Central memory CD4-positive, alpha-beta T cell (primary cell): ENCODE measurements around the gene PHB1.
"Not testable (repeated sequence)": the region's sequence is repeated elsewhere in the genome, so short reads cannot be mapped to it uniquely, and the experiment has no call there.

Source experiments
- DNase-seq: peaks from one replicate; pipeline ENCODE4 v3.0.0; 2022

The PHB1 gene

DNA sequence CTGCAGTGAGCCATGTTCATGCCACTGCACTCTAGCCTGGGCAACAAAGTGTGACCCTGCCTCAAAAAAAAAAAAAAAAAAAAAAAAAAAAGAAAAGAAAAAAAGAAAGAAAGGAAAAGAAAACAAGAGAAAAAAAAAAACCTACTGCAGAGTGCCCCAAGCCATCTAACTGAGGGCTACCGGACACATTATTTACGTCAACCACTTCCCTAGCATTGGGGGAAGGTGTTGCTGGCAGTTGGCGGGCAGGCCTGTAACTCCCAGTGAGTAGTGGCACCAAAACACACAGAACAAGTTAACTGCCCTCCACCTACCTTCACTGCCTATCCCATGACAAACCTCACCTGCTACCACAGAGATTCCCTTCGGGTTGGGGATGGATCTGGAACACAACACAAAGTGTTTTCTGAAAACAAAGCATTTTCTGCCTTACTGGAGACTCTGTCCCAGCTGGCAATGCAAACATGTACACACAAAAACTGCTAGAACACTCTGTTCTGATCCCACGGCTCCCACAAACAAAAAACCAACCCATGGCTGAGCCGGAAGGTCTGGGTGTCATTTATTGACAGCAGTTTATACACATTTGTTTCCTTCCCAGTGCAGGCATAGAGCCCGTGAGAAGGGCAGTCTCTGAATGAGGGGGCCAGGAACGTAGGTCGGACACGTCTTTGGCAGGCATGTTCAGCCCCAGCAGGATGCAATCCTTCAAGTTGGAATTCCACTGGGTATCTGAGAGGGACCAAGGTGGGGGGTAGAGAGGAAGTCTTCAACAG is 11.0 kb downstream of the PHB1 start:
- DNase-seq = no peak

DNA sequence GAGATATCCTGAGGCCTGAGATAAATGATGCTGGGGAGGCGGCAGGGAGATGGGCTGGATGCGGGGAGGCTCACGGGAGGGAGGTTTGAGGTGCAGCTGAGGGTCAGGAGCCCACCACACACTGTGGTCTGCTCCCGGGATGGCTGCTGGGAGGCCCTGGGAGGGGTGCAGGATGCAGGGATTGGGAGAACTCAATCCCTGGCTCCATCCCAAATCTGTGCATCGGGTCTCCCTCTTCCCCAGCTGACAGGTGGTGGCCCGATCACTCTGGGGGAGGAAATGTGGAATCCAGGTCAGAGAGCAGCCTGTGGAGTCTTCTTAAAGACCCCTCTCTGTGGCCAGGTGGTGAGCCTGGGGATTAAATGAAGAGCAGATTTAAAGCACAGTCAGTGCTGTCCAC is 12.0 kb downstream of the PHB1 start:
- no peak for DNase-seq

DNA sequence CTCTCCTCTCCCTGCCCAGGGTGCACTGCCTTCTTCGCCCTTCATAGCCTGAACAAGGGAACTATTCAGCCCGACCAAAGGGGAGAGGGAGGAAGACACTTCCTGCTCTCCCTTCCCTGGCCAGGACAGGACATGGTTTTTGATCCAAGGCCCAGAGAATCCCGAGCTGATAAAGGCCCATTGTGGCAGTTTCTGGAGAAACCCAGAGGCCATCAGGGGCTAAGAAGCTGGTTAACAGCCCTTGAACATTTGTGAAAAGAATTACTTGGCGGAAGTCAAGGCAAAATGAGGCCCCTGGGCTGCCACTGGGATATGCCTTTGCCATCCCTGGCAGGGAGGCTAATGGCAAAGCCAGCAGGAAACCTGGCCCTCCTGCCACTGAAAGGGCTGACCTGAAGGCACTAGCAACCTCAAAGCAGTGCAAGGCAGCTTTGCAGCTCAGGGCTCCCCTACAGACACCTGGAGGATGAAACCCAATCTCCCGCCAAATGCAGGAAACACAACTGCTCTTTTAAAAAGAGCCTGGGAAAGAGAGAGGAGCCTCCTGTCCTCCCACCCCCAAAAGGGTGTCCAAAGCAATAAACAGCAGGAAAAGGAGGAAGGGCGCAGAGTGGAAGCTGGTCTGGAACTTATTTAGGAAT is 12.6 kb downstream of the PHB1 start:
- no peak for DNase-seq

DNA sequence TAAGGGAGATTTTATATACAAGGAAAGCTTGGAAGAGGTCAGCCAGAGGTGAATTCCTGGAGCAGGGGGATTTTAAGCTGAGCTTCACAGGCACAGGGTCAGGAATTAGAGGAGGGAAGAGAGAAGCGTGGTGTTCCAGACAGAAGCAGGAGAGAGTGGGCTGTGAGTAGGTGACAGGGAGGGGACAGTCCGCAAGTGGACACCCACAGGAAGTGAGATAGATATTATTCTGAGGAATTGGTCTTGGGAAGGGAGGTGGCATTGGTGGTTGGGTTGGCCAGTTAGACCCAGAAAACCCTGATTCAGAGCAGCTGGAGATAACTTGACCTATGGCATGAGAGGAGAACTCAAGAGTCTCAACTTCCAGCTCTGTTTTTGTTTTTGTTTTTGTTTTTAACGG is 14.7 kb downstream of the PHB1 start:
- DNase-seq = no peak

DNA sequence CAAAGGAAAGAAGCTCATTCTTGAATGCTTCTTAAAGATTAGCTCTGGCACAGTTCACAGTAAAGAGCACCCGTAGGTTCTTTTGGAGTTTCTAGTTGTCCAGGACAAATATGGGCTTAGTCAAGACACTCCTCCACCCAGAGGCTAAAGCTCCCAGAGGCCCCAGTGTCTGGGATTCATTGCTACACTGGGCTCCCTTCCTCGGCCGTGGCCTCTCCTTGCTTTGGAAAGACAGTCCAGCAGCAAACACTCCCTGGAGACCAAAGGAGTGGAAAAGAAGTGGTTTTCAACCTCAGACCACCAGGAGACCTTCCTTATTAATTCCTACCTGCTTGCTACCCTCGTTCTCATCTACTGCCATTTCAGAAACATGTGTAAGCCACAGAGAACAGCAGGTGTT is 17.1 kb downstream of the PHB1 start:
- no peak for DNase-seq

DNA sequence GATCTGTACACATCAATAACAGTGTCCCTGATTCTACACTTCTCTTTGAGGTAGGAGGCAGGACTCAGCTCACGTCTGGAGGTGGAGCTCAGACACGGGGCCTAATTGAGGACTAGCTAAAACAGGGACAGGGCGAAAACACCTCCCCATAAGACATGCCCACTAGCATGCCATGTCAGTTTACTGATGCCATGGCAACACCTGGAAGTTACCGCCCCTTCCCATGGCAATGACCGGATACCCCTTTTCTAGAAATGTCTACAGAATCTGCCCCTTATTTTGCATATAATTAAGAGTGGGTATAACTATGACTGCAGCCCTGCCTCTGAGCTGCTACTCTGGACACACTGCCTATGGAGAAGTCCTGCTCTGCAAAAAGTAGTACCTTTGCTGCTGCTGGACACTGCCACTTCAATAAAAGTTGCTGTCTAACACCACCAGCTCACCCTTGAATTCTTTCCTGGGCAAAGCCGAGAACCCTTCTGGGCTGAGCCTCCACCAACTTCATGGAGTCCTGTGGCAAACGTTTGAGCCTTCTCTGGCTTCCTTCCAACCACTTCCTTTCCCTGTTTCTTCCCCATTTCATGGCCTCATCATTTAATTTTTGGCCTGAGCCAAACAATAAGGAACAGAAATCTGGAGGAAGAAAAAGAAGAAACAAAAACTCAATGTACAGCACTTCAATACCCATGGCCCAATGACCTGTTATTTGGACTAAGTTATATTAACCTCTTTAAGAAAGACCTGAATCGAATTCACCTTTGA is 21.0 kb downstream of the PHB1 start:
- no peak for DNase-seq

DNA sequence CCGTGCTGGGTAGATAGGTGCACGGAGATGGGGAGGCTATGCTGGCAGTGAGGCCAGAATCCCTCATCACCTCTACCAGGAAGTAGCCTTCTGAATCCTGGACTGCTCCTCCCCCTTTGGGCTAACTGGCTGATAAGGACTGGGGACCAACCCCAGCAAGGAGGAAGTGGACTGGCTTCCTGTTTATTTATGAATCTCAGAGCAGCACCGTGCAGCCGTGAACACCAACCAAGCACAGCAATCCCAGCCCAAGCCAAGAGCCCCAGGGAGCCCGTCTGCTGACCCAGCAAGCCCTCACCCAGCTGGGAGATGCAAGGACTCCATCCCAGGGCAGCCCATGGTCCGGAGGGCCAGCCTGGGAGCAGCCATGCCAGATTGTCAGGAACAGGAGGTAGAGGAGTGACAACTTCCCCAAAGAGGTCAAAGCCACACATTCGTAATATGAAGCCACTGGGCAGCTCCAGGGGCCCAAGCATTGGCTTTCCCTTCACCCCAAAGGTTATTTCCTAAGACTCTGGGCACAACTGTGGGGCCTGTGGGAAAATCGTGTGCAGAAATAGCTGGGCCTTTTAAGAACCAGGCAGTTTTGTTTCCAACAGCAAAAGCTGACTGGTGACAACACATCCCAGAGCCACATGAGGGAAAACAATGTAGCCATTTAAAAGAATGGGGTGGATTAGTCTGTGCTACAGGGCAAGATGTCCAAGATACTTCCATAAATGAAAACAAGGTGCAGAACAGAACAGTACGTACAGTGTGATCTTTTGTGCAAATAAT is 23.9 kb downstream of the PHB1 start:
- no peak for DNase-seq

DNA sequence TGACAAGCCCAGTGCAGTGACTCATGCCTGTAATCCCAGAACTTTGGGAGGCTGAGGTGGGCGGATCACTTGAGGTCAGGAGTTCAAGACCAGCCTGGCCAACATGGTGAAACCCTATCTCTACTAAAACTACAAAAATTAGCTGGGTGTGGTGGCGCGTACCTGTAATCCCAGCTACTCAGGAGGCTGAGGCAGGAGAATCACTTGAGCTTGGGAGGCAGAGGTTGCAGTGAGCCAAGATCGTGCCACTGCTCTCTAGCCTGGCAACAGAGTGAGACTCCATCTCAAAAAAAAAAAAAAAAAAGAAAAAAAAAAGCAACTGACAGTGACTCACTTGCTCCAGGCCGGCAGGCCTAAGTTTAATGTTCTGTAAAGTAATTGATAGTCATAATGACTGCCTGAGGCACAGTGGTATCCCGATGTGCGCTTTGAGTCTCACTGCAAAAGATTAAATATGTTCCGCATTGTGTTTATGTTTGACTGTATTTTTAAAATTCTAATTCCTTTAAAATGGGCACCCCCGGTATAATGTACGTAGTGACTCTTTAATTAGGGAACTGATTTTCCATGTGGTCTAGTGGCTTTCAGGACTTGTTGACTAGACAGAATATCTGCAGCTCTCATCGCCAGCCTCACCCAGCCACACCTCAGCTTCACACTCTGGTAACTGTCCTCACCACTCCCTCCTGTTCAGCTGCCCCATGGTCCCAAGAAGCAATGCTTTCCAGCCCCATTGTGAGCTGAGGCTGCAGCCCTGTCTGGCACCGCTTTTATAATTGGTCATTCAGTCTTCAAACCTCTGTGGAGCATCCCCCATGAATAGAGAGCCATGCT is 25.0 kb downstream of the PHB1 start:
- DNase-seq = not testable (repeated sequence)

DNA sequence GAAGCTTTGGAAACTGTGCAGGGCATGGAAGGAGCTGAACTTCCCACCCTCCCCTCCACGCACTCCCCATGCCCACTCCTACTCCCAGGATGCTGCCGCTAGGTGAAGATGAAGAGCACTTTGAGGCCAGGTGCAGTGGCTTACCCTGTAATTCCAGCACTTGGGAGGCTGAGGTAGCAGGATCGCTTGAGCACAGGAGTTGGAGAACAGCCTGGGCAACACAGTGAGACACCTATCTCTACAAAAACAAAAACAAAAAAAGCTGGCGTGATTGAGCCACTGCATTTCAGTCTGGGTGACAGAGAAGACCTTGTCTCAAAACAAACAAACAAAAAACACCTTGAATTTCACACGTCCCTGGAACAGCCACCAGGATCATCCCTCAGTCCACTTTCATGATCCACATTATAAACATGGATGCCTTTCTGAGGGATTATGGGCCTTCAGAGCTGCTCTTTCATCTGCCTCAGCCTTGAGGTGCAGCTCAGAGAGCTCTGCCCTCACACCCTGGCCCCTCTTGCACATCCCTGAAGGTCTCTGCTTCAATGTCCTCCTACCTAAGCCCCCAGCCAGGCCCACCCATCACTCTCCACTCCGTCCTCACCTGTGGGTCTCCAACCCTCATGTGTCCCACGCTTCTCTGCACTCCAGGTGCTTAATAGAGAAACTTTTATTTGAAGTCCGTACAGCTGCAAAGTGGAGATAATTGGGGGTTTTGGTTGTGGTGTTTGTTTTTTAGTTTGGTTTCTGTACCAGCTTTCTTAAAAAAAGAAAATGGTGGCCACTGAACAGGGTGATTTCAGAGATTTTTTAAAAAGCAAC is 25.8 kb downstream of the PHB1 start:
- DNase-seq = no peak

DNA sequence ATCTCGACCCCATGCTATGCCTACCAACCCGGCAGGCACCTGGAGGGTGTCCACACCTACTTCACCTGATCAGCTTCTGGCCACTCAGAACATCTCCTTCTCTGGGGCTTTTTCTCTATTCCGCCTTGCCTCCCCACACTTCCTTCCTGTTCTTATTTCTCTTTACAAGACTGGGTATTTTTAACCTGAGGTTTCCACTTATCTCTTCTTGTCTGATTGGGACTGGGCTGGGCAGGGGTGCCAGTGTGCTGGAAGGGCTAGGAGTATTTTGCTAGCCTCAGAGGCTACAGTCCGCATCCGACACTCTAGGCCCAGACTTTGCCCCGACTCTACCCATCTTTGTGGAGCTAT is 26.4 kb downstream of the PHB1 start:
- peak; percentile 66 for DNase-seq

DNA sequence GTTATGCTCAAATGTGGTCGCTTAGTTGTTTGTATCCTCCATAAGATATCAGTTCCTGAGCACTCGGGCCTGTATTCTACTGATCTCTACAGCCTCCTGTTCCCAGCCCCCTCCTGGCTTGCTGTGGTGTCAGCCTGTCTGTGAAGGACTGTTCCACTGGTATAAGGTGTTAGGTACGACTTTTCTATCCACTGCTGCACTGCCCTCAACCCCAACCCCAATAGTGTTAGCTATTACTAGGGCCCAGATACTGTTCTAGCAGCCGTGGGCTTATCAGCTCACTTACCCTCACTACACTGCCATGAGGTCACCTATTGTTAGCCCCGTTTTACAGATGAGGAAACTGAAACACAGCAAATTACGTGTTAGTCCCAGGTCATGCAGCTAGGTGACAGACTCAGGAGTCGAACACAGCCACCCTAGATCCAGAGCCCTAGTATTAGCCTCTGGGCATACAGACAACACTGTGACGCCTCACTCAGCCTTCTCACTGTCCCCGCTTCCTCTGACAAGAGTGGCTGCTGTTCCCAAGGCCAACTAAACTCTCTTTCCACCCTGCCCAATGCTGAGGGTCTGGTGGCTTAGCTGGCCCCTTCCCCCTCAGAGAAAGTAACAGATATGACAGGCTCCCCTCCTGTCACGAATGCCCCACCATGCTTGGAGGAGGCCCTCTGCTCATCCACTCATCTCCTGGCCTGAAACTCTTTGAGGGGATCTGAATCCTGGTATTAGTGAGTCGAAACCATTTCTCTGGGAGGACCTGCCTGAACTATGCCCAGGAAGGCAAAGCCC is 27.0 kb downstream of the PHB1 start:
- DNase-seq = no peak

DNA sequence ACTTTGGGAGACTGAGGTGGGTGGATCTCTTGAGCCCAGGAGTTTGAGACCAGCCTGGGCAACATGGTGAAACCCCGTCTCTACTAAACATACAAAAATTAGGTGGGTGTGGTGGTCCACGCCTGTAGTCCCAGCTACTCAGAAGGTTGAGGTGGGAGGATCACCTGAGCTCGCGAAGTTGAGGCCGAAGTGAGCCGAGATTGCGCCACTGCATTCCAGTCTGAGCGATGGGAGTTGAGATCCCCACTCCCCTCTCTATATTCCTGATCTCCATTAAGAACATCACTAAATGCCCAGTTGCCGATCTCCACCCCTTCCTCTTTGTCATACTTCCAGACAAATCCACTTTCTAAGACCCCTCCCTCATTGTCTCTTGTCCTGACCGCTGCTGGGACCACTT is 28.3 kb downstream of the PHB1 start:
- no peak for DNase-seq

DNA sequence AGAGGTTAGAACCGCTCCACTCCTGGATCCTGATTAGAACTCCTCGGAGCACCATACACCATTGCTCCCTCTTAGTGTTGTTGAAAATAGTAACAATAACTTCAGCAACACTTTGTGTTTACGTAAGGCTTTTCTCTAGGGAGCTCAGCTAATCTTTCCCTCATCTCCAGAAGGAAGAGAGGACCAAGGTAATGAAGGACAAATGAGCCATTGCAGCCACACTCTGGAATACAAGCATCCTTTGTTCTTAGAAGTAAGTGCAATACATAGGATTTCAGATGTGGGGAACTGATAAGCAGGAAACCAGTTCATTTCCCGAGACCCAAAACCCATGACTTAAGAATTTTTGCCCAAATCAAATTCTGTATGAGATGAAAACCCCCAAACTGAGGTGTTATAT is 29.7 kb downstream of the PHB1 start:
- no peak for DNase-seq

DNA sequence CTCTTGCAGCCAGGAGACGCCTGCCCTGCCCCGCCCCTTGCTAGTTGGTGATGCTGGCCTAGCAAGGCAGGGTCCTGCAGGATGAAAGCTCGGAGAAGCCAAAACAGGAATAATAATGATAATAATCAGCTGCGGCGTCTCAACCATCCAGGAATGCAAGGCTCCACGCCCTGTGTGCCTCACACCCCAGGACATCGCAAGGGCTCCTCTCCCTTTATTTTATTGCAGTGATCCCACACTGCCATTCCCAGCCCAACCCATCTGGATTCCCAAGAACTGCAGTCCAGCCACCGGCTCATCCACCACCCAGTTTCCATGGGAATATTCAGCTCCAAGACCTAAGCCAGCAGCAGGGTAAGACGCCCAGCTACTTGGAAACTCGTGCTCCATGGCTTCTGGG is 31.6 kb downstream of the PHB1 start:
- DNase-seq = no peak

DNA sequence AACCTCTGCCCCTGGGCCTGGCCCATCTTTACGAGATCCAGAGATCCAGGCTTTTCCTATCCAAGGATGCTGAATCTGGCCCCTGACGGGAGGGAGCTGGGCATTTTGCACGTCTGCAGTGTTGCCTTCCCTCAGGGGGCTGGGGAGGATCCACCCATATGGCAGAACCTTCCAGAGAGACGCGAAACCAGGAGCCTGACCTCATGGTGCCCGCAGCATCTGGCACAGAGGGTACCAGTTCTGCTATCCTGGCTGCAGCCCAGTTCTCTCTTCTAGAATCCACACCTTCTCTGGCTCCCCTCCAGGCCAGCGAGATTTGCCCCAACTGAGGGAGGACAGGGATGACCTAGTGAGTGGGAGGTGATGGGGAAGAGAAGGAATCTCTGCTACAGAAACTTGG is 32.1 kb downstream of the PHB1 start:
- DNase-seq = no peak

DNA sequence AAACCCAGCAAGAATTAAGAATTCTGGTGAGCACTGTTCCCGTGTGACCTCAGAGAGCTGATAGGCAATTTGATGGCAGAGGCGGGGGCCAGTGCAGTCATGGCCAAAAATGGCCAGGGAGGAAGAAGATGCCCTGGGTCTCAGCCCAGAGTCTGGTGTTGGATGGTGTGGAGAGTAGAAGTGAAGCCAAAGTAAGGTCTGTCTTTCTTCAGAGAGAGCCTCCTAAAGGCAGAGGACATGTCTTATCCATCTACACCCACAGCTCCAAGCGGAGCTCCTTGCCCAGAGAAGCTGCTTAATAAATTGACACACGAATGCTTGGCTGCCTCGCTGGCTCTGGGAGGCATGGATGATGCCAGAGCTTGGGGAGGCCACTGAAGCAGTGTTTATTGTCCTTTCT is 32.9 kb downstream of the PHB1 start:
- no peak for DNase-seq

DNA sequence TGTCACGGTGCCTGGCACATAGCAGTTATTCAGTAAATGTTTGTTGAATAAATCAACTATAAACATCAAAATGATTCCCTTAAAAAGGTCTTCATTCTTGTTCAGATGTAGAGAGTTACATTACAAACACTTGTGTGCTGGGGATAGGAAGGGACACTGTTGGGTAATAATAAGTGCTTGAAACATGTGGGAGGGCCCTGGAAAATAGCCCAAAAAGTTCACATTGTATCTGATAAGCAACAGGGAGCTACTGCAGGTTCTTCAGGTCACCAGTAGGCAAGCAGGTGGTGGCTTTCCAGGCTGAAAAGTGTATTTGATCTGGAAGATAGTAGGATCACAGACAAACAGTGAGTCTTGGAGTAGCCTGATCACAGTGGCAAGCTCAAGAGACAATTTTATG is 33.6 kb downstream of the PHB1 start:
- DNase-seq = no peak

DNA sequence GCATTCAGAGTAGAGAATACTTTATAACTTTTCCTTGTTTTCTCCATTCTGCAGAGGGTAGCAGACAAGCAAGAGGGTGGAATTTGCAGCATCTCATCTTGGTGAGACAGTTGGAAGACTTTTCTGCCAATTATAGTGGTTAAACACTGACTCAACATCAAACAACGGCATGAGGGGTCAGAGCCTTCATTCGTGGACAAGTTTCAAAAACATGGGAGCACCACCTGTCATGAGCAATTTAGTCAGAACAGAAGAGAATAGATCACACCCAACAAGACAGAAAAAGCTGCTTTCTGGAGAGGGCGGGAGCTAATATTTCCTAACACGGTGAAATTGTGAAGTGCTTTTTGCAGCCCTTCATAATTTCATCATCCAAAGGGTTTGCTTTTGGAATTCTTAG is 34.8 kb downstream of the PHB1 start:
- no peak for DNase-seq

DNA sequence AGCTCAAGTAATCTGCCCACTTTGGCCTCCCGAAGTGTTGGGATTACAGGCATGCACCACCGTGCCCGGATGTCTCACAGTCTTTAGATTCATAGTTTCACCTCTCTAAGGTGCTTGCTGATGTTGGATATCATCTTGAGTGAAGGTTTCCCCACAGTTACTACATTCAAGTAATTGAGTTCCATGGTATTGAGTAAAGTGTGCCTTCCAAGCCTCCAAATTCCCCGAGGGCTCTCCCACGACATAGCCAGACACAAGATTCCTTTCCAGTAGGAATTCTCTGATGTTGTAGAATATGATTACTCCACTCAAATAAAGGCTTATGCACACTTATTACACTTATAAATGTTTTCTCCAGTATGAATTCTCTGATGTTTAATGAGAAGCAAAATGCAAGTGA is 36.4 kb downstream of the PHB1 start:
- DNase-seq = no peak

DNA sequence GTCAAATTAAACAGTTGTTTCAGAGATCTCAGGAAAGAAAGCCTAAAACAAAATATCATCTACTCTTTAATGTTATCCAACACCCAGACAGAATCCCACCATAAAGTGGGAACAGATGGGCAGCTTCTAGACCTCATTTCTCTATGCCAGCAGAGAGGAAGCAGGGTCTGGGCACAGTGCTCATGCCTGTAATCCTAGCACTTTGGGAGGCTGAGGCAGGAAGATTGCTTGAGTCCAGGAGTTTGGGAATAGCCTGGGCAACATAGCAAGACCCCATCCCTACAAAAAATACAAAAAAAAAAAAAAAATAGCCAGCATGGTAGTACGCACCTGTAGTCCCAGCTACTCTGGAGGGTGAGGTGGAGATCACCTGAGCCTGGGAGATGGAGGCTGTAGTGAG is 39.1 kb downstream of the PHB1 start:
- no peak for DNase-seq

DNA sequence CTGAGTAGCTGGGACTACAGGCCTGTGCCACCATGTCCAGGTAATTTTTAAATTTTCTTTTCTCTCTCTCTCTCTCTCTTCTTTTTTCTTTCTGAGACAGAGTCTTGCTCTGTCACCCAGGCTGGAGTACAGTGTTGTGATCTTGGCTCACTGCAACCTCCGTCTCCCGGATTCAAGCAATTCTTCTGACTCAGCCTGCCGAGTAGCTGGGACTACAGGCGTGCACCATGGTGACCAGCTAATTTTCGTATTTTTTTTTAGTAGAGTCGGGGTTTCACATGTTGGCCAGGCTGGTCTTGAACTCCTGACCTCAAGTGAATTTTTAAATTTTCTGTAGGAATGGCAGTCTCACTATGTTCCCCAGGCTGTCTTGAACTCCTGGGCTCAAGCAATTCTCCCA is 41.6 kb downstream of the PHB1 start:
- no peak for DNase-seq
